SIG-M5 treated with dmso at 0.1 percent for 504 hours (cell line): Measurements from ENCODE around the gene PPP1R11.
"Not testable (repeated sequence)": the region's sequence is repeated elsewhere in the genome, so short reads cannot be mapped to it uniquely, and the experiment has no call there.

ENCODE experiments used
- DNase-seq: peaks from one replicate; lab custom pipeline; 2025; ENCODE audit not compliant: unreplicated experiment; lab: John Stamatoyannopoulos, UW

The PPP1R11 gene

DNA sequence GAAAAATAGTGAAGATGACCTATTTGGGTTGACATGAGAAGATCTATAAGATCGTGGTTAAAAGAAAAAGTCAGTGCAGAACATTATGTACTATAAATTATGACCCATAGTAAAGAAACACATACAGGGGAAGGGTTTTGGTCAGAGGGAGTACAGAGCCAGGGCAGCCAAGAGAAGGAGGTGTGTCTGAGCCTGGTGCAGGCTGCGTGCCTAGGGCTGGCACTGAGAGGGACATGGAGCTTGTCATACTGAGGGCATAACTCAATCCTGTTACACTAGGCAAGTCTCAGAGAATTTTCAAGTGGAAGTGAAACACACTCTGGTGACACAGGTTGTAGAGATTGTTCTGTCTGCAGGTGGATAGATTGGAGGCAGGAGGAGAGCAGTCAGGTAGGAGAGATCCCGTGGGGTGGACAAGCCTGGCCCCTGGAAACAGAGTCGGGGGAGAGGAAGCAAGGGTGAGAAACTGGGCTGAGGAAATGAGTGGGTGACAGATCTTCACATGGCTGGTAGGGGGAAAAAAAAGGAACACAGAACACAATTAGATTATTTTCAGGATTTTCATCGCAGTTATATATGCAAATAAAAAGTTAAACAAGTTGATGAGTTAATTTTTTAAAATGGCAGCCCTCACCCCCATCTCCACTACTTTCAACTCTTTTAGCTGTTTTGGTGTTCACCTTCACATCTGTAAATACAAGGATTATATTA lies 27.1 kb downstream of the PPP1R11 start:
- no peak for DNase-seq

DNA sequence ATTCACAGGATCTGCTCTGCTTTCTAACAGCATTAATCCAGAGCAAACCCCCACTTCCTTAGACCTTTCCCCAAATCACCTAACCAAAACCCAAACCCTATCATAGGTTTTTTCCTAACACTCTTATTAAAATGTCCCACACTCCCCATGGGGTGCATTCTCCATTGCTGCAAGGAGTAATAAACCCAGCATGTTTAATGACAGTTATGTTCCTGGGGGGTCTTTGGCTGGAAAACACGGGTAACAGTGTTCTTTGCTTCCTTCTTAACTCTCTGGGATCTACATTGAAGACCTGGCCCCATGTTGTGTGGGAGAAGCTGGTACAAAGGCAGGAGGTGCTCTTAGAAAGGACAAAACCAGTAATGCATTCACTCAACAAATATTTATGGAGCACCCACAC lies 29.8 kb downstream of the PPP1R11 start:
- no peak for DNase-seq

DNA sequence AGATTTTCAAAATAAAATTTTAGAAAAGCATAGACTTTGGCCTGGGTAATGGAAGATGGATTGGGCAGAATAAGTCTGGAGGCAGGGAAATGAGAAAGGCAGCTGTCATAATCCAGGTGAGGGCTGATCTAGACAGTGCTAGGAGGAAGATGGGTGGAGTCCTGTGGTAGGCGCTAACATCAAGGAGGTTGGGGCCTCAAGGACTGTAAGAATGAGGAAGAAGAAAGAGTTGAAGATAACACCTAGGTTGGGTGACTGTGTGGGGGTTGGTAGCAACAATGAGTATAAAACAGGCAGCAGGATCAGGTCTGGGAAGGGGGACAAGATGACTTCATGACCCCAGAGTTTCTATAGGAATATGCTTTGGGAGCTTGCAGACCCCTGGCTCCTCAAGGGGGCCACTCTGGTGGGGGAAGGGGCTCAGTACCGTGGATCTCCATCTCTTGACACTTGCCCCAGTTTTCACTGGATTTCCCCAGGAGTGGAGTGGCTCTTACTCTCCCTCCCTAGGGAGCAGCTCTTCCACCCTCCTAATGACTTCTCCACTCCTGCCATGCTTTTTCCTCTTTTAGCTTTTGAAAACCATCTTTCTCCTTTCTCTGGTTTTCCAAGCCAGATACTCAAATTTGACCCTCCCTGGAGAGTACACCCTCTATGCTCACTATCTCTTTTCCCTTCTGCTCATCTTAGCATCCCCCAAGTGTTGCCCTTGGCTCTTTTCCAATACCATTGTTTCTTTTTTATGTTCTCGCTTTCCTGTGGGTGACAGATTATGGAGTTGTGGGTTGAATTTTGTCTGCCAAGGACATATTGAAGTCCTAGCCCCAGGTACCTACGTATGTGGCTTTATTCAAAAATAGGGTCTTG lies 31.1 kb downstream of the PPP1R11 start:
- no peak for DNase-seq

DNA sequence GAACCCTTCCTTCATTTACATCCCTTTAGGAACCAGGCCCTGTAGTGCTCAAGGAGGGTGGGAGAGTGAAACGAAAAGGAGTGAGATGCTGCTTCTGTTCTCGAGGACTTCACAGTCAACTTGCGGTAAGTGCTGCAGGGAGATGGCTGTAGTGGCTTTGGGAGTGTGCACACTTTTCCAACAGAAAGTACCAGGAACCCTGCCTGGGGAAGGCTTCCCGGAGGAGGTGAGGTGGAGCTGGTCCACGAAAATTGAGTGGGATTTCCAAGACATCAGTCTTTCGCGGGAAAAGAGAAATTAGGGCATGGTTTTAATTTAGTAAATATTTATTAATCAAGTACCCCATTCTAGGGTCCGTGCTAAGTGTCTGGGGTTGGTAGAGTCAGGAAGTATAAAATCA lies 33.2 kb downstream of the PPP1R11 start:
- DNase-seq: no peak

DNA sequence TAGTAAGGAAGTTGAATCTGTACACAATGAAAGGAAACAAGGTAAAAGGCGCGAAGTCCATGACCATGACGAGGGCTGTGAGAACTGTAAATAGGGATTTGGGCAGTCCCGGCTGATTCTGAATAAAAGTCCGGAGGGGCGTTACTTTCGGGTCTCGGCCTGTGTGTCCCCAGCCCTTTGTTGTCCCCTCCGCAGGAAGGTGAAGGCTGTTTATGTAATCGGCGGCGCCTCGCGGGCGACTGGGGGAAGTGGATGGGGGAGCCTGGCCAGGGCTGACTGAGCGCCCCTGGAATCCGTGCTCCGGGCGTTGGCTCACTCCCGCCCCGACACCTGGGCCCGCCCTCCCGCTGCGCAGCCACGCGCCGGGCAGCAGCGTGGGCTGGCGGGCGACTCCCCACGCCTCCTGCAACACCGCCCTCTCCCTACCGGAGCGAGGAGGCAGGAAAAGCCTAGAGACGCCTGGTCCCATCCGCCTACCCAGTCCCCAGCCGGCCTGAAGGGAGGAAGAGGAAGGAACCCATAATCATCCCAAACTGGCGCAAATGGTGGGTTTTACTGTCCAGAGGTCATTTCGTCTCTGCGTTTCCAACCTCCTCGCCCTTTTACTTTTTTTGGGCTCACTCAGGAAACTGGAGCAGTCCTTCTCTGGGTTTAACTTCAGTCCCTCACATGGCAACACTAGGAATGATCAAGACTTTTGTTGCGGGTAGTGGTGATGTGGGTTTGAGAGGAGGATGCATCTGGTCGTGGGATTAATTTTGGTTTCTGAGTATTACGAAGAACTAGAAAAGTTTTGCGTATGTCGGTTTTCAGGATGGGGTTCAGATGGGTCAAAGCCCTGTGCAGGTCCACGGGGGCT lies 33.8 kb downstream of the PPP1R11 start:
- DNase-seq: no peak

DNA sequence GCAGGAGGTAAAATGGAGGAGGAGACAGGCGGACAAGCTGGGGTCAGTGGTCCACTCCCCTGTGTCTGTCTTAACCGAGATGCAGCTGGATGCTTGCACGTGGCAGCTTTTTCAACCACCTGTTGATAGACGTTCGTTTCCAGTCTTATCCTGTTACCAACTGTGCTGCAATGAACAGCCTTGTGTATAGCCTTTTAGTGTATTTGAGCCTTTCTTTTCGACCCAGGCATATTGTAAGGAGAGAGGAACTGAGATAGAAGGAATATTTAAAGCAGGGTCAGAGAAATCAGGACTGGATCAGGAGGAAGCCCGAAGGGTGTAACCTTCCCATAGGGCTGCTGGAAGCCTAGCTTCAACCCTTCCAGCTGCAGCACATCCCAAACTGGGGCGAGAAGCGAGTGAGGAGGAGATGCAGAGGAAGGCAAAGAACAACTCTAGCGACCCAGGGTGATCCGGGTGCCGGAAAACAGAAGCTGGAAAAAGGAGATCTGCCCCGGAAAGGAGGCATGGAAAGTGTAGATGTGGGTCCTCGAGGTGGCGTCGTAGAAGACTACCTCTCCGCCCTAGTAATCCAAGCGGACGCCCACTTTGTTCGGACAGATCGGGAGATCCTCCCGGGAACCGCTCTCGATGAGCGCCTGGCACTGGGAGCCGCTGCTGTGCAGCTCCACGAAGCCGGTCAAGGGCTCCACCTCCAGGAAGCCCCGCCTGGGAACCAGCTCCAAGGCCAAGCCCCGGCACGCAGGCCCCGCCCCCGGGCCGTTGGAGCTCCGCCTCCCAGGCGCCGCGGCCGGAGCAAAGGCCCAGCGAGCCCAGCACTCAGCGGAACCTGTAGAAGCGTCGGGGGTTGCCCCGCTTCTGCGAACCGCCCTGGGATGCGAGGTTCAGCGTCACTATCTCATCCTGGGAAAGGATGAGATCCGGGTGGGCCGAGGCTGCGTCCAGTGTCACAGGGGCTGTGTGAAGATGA lies 34.7 kb downstream of the PPP1R11 start:
- DNase-seq: peak; percentile 58

DNA sequence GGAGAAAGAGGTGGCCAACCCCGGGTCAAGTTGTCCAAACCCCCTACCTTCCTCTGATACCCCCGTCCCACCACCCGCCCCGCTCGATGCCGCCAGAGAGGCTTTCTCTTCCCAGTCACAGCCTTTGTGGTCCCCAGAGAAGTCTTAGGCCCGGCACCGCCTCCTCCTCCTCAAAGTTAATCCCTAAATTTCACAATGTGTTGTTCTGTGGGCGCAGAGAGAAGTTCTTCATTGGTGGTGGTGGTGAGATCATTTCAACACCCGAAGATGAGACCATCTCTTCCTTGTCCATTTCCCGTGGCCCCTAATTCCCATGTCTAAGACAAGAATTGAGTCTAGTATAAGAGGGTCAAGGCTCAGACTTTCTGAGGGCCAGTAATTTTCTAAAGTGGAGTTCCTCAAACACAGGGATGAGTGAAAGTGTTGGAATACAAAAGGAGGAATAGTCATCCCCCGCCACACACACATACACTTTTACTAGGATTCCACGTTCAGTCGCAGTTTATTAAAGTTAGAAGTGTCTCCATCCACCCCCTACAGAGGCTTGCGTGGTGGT lies 35.5 kb downstream of the PPP1R11 start:
- DNase-seq: peak; percentile 68

DNA sequence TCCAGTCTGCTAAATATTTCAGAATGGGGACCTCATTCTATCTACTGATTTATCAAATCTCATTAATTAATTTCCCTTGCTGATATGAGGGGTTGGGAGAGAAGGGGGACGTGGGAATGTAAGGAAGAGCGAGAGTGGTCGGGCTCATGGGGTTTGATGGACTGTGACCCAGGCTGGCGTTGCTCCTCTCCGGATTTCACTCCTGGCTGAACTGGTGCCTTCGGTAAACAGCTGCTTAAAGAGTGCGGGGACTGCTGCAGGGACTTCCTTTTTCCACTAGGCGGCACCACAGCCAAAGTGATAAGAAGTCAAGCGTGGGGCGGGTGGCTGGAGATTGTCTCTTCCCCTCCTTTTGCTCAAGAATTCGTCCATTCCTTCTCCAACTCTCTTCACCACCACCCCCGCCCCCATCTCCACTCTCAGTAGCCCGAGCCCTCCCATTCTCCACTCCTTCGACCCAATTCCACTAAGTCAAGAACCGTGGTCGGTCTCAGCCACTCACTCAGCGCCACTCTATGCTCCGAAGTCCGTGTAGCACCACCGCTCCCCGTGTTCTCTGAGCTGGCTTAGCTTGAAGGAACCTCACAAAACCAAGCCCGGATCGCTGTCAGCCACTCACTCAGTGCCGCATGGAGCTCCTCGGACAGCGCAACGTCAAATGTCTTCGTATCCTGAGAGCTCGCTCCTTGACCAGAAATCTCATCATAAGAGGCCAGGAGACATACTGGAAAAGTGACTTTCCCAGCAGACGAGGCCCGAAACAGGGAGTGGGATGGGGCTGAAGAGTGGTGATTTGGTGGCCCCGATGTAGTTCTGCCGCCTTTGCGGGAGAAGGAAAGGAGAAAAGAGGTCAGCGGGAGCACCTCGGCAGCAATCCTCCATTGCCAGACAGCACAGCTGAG lies 36.2 kb downstream of the PPP1R11 start:
- peak; percentile 86 for DNase-seq

DNA sequence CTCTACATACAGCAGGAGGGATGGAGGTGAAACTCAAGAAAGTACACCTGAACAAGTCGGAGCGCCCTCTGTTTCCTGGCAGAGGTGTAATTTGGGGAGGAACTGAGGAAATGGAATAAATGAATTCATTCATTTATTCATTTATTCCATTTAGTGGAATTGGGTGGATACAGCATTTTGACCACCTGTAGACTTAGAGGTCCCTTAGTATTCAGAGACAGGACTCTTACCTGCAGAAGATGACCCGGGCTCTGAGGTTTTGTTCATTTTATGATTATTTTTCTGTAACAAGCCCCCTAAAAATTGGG lies 36.8 kb downstream of the PPP1R11 start:
- no peak for DNase-seq

DNA sequence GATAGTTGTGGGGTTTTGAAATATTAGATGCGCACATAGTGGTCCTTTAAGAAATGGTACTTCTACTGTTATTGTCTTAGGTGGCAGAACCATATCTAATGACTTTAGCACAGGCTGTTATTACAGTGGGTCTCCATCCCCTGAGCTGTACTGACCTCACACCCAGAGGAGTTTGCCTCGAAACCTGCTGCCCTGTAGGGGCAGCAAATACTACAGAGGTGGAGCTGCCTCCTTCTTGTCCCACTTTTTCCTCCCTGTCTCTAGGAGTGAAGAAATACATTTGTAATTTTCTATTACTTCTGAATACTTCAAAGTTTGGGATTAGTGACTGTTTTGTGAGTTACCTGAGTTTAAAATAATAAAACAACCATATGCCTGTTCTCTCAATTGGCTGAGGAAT lies 37.7 kb downstream of the PPP1R11 start:
- no peak for DNase-seq

DNA sequence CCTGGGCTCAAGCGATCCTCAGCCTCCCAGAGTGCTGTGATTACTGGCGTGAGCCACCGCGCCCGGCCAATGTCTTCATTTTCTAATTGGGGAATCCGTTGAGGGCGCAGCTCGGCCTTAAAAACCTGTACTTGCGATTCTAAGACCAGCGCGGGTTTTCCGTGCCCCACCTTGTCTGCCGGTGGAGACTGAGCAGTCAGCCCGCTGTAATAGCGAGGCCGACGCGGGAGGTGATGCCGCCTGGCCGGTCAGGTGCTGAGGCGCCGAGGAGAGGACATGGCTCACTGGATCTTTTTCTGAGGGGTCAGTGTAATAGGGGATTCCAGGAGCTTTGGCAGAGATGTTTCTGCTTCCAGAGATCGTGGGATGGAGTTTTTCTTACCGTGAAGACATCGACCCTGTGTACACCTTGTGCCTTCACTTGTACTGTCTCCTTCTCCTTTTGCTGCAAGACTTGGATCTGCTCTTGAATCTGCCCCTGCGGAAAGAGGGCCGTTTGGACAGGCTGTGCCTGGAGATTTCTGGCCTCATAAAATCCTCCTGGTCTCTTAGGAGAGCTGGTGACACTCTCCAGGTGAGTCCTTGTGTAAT lies 44.4 kb downstream of the PPP1R11 start:
- no peak for DNase-seq

DNA sequence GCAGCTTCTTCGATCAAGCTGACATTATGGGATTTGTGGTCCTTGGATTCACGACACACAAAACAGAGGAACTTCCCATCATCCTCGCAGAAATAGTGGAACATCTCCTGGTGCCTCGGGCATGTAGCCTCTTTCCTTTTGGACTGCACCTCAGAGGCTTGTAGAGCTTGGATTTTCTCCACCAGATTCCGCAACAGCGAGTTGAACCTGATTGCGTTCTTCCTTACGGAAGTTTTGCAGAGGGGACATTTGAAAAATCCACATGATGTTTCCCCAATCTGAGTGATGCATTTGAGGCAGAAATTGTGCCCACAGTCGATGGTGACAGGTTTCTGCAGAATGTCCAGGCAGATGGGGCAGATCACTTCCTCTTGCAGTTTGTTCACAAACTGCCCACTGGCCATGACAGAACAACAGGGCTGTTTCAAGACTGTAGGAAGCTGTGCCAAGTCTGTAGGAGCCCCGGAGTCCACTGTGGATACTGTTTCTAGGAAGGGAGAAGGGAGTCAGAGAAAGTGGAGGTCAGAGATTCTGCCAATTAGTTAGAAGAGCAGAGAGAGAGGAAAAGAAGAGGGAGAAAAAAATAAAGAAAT lies 45.5 kb downstream of the PPP1R11 start:
- no peak for DNase-seq

DNA sequence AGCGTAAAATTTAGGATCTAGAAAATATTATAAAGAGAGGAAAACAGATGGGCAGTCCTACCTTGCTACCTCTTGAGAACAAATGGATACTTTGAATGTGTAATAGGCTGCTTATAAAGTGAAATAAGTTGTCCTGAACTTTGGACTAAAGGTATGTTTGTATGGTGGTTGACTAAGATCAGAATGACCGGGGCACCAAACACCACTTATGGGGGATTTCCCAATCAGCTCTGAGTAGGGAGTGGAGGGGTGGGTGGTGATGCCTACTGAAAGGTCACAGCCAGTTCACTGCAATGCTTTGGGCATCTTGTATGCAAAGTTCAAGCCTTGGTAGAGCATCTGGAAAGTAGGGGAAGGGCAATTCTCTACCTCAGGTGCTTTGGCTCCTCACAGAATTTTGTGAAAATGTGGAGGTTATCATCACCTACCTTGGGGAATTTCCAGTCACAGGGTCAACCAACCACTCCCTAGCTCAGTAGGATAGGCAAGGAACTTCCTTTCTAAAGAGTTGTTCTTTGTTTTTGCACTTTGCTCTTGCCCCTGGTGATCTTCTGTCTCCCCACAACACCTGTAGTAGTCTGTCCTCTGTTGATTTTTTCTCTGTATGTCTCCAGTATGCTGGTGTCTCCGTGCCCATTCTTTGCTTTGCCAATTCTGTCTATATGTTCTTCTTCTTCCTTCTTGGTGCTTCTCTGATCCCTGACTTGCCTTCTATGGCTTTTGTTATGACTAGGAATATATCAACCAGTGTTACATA lies 46.2 kb downstream of the PPP1R11 start, which contains the start of gene TRIM31:
TSS of gene TRIM31 (minus strand) at position 88 of the 757 bp plus-strand sequence. CDS start 285 bp downstream, outside the sequence.
- no peak for DNase-seq

DNA sequence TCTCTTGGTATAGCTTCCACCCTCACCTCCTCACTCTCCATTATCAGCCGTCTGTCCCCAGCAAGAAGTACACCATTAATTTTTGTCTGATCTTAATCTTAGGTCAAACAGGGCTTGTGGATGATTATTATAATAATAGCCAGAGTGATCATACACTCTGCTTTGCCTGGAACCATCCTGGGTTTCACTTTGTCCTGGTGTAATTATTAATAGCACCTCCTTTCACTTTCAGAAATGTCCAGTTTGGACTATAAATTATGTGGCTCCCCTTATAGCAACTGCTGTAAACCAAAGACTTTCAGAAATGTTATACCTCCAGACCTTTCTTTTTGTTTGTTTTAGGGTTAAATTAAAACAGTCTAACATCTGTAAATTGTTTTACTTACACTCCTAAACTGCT lies 46.8 kb downstream of the PPP1R11 start:
- no peak for DNase-seq

DNA sequence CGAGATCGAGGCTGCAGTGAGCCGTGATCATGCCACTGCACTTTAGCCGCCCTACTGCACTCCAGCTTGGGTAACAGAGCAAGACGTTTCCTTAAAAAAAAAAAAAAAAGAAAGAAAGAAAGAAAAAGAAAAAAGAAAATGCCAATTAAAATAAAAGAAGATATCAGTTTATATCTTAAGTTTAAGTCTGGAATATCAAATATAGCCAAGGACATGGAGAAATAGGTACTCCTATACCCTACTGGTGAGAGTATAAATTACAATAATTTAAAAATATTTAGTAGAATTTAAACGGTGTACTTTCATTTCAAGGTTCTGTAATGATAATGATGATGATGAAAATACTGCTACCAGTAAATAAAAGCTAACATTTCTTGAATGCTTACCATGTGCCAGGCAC lies 49.7 kb downstream of the PPP1R11 start:
- DNase-seq: no peak

DNA sequence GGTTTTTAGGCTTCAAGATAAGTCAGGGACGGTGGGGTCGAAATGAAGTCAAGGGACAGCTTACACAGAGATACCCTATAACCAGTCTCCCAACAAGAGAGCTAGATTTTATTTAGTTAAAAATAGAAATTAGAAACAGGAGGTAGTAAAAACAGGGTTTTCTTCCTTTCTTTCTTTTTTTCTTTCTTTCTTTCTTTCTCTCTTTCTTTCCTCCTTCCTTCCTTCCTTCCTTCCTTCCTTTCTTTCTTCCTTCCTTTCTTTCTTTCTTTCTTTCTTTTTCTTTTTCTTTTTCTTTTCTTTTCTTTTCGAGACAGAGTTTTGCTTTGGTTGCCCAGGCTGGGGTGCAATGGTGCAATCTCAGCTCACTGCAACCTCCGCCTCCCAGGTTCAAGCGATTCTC lies 51.7 kb downstream of the PPP1R11 start:
- DNase-seq: not testable (repeated sequence)
